Measurements from ENCODE around the gene PODXL2.
A peak's percentile ranks its signal among the peaks of the same experiment; 100 is the strongest.

Gene PODXL2, protein sequence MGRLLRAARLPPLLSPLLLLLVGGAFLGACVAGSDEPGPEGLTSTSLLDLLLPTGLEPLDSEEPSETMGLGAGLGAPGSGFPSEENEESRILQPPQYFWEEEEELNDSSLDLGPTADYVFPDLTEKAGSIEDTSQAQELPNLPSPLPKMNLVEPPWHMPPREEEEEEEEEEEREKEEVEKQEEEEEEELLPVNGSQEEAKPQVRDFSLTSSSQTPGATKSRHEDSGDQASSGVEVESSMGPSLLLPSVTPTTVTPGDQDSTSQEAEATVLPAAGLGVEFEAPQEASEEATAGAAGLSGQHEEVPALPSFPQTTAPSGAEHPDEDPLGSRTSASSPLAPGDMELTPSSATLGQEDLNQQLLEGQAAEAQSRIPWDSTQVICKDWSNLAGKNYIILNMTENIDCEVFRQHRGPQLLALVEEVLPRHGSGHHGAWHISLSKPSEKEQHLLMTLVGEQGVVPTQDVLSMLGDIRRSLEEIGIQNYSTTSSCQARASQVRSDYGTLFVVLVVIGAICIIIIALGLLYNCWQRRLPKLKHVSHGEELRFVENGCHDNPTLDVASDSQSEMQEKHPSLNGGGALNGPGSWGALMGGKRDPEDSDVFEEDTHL

DNA sequence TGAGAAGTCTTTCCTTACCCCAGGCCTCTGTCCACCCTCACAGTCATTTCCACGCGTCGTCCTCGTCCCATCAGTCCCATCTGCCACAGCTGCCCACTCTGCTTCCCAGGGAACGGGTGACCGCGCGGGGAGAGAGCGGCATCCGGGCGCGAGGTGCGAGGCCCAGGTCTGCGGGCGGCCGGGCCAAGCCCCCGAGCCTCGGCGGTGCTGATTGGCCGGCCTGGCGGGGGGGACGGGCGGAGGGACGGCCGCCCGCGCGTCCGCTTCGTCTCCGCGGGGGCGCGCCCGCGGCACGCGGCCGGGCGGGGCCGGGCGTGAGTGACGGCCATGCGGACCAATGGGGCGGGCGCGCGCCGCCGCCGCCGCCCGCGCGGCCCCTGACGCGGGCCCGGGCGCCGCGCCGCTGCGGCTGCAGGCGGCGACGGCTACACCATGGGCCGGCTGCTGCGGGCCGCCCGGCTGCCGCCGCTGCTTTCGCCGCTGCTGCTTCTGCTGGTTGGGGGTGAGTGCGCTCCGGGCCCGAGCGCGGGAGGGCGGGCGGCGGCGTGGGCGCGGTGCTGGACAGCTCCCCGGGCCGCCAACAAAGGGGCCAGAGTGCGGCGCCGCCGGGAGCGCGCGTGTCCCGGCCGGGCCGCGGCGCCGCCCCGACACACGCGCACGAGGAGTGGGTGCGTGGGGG, at the start of gene PODXL2:
Gene PODXL2 (plus strand): TSS at position 398 of the 679 bp plus-strand sequence. CDS start 35 bp downstream, at position 433.
- TF ChIP-seq, protein P1, sequence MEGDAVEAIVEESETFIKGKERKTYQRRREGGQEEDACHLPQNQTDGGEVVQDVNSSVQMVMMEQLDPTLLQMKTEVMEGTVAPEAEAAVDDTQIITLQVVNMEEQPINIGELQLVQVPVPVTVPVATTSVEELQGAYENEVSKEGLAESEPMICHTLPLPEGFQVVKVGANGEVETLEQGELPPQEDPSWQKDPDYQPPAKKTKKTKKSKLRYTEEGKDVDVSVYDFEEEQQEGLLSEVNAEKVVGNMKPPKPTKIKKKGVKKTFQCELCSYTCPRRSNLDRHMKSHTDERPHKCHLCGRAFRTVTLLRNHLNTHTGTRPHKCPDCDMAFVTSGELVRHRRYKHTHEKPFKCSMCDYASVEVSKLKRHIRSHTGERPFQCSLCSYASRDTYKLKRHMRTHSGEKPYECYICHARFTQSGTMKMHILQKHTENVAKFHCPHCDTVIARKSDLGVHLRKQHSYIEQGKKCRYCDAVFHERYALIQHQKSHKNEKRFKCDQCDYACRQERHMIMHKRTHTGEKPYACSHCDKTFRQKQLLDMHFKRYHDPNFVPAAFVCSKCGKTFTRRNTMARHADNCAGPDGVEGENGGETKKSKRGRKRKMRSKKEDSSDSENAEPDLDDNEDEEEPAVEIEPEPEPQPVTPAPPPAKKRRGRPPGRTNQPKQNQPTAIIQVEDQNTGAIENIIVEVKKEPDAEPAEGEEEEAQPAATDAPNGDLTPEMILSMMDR (IDR thresholded peaks at IDR 0.05; ENCODE audit: low read depth, low read length) = no peak
- H3K27ac ChIP-seq = peak within 1 kb of the TSS; percentile 81
- peaks cover 3% of the 10 kb centered on the region for H3K27me3 ChIP-seq (ENCODE audit: insufficient read depth, low read depth, severe bottlenecking)
- H3K36me3 ChIP-seq = no peaks in the 10 kb centered on the region; the same call in 1 of the 2 replicates
- DNase-seq = peak; percentile 77
- H3K4me3 ChIP-seq (ENCODE audit: low read depth, low read length) = peak within 1 kb of the TSS; percentile 81
- H3K9me3 ChIP-seq (ENCODE audit: severe bottlenecking) = peaks cover 5% of the 10 kb centered on the region

DNA sequence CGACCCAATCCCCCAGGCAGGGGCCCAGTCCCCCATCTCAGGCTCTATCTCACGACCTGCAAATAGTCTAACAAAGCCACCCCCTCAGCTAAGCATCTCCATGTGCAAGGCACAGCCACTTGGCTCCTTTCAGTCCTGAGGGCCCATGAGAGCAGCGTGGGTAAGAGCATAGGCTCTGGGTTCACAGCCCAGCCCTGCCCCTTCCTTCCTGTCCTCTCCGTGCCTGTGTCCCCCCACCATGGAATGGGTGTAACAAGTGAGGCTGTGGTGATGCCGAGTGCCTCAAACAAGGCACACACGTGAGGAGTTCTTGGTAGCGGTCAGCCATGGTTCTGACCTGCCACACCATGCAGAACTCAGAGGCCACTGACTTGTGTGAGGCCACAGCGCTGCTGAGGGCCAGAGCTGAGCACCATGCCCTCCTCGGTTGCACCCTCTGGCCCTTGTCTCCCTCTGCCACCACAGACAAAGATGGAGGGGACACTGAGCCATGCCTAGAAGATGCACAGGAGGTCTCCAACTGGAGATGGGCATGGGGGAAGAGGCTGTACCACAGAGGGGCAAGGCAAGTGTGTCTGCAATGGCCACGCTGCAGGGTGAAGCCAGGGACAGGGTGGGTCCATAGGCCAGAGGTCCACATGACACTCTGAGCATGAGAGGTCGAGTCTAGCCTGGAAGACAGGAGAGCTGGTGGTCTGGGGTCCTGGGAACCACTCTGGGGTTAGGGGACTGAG, 48.5 kb upstream of the PODXL2 start:
- DNase-seq = no peak
- TF ChIP-seq, protein P1 (IDR thresholded peaks at IDR 0.05; ENCODE audit: low read depth, low read length) = no peak
- Histone ChIP-seq H3K9me3 (ENCODE audit: severe bottlenecking) (no peaks in the 10 kb centered on the region), H3K4me3 (ENCODE audit: low read depth, low read length) (no peak overlapping the region), H3K27ac (no peak overlapping the region), H3K27me3 (ENCODE audit: insufficient read depth, low read depth, severe bottlenecking) (no peaks in the 10 kb centered on the region), H3K36me3 (peaks cover 8% of the 10 kb centered on the region)

DNA sequence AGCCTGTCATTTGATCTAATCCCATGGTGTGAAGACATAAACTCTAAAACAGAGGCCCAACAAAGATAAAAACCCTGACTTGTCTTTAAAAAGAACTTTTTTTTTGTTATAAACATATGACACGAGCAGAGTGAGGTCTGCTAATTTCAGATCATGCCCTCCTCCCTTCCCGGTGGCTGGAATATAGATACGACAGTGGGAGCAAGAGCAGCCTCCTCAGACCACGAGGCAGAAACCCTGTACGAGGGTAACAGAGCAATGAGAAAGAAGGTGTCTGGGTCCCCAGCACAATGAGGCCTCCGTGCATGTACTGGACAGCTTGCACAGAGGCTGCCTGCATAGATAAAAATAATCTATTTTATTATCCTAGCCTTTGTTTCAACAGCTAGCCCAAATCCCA, 44.3 kb upstream of the PODXL2 start:
- H3K27me3 ChIP-seq (ENCODE audit: insufficient read depth, low read depth, severe bottlenecking) = no peaks in the 10 kb centered on the region
- no peak for DNase-seq
- peaks cover 10% of the 10 kb centered on the region for H3K36me3 ChIP-seq
- no peak overlapping the region for H3K4me3 ChIP-seq (ENCODE audit: low read depth, low read length)
- H3K27ac ChIP-seq = no peak overlapping the region
- TF ChIP-seq, protein P1 (IDR thresholded peaks at IDR 0.05; ENCODE audit: low read depth, low read length) = no peak
- H3K9me3 ChIP-seq (ENCODE audit: severe bottlenecking) = no peaks in the 10 kb centered on the region

DNA sequence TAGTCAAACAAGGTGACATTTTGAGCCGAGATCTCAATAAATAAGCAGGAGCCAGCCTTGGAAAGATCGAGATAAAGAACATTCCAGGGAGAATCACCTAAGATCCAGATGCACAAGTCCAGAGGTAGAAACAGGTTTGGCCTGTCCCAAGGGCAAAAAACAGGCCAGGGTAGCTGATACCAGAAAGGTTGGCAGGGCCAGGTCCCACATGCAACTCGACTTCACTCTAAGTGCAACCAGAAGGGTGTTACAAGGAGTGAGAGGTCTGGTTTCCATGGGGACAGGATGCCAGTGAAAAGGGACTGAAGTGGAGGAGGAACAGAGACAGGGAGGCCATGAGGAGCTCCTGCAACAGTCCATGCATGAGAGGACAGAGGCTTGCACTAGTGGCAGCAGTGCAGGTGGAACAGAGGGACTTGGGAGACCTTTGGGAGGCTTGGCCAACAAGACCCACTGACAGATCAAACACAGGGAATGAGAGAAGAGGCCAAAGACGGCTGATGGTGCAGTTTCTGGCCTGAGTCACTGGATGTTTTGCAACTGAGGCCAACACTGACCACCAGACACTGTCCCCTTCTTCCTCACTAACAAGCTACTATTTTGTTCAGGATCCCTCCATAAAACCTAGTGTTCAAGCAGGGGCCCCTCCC, 43.7 kb upstream of the PODXL2 start:
- Histone ChIP-seq H3K27me3 (ENCODE audit: insufficient read depth, low read depth, severe bottlenecking) (no peaks in the 10 kb centered on the region), H3K9me3 (ENCODE audit: severe bottlenecking) (no peaks in the 10 kb centered on the region), H3K4me3 (ENCODE audit: low read depth, low read length) (no peak overlapping the region), H3K36me3 (peaks cover 10% of the 10 kb centered on the region), H3K27ac (no peak overlapping the region)
- no peak for DNase-seq
- TF ChIP-seq, protein P1 (IDR thresholded peaks at IDR 0.05; ENCODE audit: low read depth, low read length) = no peak

DNA sequence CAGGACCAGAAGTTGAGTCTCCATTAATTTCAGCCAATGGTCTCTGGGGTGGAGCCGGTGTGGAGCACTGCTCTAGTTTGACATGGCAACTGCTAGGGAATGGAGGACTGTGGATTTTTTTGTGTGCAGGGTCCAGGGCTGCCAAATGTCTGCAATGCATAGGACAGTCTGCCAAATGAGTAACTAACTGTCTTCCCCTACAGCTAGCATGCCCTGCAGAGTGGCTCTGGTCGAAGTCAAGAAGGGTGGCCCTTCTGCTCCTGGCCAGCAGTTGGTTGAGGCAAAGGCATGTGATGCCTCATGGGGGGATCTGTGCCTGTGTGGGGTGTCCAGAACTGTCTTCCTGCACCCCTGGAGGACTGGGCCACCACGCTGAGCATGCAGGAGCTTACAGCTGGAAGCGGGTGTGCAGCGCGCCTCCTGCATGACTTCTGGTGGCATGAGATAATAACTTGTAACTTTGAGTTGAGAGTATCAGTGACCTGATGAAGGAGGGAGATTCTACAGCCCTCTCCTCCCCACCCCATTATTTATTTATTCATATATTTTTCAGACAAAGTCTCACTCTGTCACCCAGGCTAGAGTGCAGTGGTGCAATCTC, 43.1 kb upstream of the PODXL2 start:
- Histone ChIP-seq H3K4me3 (ENCODE audit: low read depth, low read length) (no peak overlapping the region), H3K9me3 (ENCODE audit: severe bottlenecking) (no peaks in the 10 kb centered on the region), H3K27ac (no peak overlapping the region), H3K36me3 (peaks cover 10% of the 10 kb centered on the region), H3K27me3 (ENCODE audit: insufficient read depth, low read depth, severe bottlenecking) (no peaks in the 10 kb centered on the region)
- TF ChIP-seq, protein P1 (IDR thresholded peaks at IDR 0.05; ENCODE audit: low read depth, low read length) = no peak
- no peak for DNase-seq

Measured in WERI-Rb-1 (cell line).